Hindlimb muscle (tissue), 1 donor: Measurements from ENCODE around the gene PIGB. TPM values are rescaled to one million over a fixed set of nuclear protein-coding genes. Genes with fewer than 3 reads are reported as not detected.
"Not testable (repeated sequence)": the region's sequence is repeated elsewhere in the genome, so short reads cannot be mapped to it uniquely, and the experiment has no call there.

Source experiments
- DNase-seq: peaks from one replicate; pipeline ENCODE4 v3.0.0-alpha.2; 2013
- polyA plus RNA-seq: library from polyadenylated mRNA; unstranded; fragments of 120-200 nt; gene quantifications from one replicate; pipeline ENCODE4 v1.2.1, GENCODE V29; 2013; ENCODE audit not compliant: insufficient read length

Gene PIGB
- polyA plus RNA-seq, 1 donor = 8.9 TPM

- not testable (repeated sequence) for DNase-seq
Observed at GRCh38 chr15:55302801-55303200, 16.2 kb upstream of the PIGB start.

GRCh38 chr15:55319537-55320237, 665 bp downstream of the PIGB start:
- peak; percentile 29 for DNase-seq

GRCh38 chr15:55320238-55320550, 1.2 kb downstream of the PIGB start:
- DNase-seq = peak; percentile 8

- DNase-seq = no peak
Observed at GRCh38 chr15:55320963-55321362, 1.9 kb downstream of the PIGB start.

DNA sequence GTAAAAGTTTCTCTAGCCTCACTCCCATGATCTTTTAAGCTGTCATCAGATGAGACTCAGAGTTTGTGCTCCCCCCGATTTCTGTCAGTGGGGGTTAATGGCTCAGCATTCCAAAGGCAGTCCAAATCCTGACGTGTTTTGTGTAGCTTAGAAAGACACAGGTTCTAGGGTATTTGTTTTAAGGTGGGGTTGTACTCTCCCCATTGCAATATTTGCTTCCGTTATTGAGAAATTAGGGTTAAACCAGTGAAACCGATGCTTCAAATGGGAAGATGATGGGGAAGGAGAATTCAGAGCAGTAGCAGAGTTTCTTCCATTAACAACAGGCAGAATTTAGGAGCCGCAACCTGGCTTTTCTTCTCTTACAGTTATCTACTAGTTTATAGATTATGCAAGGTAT, 3.4 kb downstream of the PIGB start:
- DNase-seq = no peak

DNA sequence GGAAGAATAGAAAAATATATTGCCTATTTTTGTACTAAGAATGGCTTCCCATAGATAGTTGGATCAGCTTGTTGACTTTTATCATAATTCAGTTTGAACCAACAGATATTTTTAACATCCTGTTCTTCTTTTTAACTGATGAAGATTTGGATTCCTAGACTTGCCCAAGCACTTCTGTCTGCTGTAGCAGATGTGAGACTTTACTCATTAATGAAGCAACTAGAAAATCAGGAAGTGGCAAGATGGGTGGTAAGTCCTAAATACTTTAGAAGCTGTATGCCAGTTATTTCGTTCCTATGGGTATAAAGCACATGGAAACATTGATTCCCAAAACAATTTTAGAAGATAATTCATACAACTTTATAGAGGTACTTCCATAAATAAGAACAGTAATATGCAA, 8.4 kb downstream of the PIGB start:
- DNase-seq = no peak

- no peak for DNase-seq
Observed at GRCh38 chr15:55334371-55334770, 15.3 kb downstream of the PIGB start.

GRCh38 chr15:55334997-55335396, 16.0 kb downstream of the PIGB start:
- DNase-seq = no peak

GRCh38 chr15:55337160-55337559, 18.1 kb downstream of the PIGB start:
- no peak for DNase-seq

DNA sequence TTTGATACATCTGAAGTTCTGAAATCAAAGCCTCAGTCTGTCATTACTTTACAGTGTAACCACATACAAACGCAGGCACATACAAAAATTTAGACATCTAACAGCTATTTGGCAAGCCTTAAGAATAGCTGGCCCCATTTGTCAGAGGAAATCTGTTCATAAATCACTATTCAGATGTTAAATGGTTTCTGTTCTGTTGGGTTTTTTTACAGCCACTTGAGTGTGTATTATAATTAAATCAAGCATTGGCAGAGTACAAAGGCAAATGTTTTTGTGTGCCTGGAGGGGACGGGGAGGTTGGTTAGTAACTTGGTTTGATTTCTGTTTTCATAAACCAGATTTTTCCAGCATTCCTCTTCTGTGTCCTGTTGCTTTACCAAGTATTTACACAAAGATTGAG, 24.1 kb downstream of the PIGB start:
- no peak for DNase-seq

DNA sequence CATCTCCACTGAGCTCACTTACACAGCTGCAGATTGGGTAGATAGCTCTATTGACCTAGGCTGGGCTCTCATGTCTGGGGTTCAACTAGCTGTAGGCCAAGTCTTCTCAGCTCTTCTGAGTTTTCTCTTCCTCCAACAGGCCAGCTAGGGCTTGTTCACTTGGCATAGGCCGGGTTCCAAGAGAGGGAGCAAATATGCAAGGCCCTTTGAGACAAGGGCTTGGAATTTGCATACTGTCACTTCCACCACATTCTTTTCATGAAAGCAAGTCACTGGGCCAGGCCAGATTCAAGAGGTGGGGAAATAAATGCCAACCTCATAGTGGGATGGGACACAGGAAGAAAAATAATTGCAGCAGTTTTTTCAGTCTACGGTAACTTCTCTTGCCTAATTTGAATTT, 25.2 kb downstream of the PIGB start:
- no peak for DNase-seq

DNA sequence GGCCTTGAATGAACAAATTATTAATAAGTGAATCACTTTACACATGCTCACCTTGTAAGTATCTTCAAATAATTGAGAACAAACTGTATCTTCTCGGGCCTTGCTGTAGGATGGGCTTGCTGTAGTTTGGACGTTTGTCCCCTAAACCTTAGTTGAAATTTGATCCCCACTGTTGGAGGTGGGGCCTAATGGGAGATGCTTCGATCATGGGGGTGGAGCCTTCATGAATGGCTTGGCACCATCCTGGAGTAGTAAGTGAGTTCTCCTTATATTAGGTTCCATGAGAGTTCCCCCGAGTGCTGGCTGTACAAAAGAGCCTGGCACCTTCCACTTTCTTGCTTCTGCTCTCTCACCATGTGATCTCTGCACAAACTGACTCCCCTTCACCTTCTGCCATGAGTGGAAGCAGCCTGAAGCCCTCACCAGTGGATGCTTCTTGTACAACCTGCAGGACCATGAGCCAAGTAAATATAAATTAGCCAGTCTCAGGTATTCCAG, 29.3 kb downstream of the PIGB start:
- DNase-seq = no peak

DNA sequence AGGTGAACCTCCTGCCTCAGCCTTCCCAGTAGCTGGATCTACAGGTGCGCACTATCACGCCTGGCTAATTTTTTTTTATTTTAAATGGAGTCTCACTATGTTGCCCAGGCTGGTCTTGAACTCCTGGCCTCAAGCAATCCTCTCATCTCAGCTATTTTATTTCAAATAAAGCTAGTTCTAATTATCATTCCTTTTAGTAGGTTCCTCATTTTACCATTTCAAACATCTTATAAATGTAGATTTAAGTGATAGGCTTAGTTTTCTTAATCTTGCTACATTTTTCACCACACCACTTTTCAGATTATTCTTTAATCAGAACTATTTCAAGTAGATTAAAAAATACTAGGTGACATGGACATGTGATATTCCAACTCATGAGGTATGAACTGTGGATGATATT, 30.3 kb downstream of the PIGB start:
- DNase-seq = no peak

- DNase-seq = no peak
Observed at GRCh38 chr15:55353025-55353424, 34.0 kb downstream of the PIGB start.

DNA sequence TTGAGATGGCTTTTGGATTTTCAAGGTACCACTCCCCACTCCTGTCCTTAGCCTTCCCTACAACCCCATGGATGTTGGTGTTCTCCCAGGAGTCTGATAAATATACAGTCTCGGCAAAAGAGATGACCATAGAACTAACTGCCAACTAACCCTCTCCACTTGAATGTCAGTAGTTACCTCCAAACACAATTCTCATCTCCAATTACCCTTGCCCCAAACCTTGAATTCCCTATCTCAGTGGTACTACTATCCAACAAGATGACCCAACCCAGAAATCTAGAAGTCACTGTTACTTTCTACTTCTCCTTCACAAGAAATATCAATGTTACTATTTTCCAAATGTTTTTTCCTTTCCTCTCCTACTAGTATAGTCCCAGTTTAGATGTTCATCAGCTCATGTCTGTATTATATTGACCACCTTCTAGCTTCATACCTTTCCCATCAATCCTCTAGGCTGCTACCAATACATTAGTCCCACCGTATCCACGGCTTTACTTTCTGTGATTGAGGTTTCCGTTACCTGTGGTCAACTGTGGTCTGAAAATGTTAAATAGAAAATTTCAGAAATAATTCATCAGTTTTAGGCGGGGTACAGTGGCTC, 38.1 kb downstream of the PIGB start:
- no peak for DNase-seq

- DNase-seq = no peak
Observed at GRCh38 chr15:55357774-55358173, 38.8 kb downstream of the PIGB start.

DNA sequence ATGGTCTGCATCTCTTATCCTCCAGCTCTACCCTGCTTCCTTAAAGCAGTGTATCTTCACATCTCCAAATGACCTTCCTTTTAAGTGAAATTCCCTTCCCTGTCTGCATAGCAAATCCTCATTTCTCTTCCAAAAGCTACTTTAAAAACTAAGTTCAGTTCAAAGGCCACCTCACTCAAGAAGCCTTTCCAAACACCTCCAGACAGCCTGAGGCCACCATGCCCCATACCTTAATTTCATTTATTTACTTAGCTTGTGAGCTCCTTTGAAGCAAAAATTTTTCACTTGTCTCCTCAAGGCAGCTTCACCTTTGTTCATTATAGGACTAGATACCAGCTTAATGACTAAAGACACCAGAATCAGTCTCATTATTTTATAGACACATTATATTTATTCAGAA, 39.4 kb downstream of the PIGB start:
- no peak for DNase-seq

GRCh38 chr15:55360256-55360655, 41.2 kb downstream of the PIGB start:
- DNase-seq = no peak

GRCh38 chr15:55361048-55361447, 42.0 kb downstream of the PIGB start:
- DNase-seq = no peak

GRCh38 chr15:55362641-55363040, 43.6 kb downstream of the PIGB start:
- no peak for DNase-seq

DNA sequence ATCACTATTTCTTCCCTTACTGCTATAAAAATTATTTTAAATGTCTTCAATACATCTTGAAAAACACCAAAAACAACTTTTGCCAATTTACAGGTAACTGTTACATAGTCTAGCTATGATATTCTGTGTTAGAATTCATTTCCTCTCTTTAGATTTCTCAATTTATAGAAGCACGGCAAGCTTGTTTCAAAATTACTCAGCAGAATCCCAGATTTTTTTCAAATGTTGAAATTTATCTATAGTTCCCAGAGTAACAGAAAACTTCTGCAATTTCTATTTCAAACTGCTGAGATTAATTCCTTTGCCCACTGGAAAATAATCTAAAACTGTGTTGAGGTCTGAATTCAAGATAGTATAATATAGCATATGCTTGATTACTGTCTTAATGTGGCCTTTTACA, 48.0 kb downstream of the PIGB start:
- DNase-seq = no peak

GRCh38 chr15:55372701-55373440, 53.8 kb downstream of the PIGB start:
- DNase-seq = no peak

DNA sequence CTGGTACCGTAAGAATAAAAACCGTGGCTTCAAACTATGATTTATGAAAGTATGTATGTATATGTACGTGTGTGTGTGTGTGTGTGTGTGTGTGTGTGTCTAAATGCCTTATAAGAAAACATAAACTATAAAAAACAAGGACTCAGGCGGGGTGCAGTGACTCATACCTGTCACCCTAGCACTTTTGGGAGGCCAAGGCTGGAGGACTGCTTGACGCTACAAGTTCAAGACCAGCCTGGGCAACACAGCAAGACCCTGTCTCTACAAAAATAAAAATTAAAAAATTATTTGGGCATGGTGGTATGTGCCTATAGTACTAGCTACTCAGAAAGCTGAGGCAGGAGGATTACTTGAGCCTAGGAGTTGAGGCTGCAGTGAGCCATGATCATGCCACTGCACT, 60.1 kb downstream of the PIGB start:
- DNase-seq = no peak

DNA sequence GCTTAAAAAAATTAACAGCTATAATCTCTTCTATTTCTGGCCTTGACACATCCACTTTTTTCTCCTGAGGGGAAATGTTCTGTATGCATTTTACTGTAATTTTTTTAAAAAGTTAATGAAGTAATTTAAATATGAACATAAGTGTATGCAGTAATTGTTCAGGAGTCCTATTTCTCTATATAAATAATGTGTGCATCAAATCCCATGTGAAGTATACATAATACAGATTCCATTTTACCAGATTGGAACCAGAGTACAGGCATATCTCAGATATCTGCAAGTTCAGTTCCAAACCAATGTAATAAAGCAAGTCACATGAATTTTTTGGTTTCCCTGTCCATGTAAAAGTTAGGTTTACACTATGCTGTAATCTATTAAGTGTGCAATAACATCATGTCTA, 62.6 kb downstream of the PIGB start:
- no peak for DNase-seq
